NCI-H526 (cell line): ENCODE results near the gene CDY1B.
"Not testable (repeated sequence)": the region's sequence is repeated elsewhere in the genome, so short reads cannot be mapped to it uniquely, and the experiment has no call there.

Experiments
- DNase-seq, 2 experiments: peaks; one replicate each; lab custom pipeline; 2025; lab: John Stamatoyannopoulos, UW

The CDY1B gene, protein sequence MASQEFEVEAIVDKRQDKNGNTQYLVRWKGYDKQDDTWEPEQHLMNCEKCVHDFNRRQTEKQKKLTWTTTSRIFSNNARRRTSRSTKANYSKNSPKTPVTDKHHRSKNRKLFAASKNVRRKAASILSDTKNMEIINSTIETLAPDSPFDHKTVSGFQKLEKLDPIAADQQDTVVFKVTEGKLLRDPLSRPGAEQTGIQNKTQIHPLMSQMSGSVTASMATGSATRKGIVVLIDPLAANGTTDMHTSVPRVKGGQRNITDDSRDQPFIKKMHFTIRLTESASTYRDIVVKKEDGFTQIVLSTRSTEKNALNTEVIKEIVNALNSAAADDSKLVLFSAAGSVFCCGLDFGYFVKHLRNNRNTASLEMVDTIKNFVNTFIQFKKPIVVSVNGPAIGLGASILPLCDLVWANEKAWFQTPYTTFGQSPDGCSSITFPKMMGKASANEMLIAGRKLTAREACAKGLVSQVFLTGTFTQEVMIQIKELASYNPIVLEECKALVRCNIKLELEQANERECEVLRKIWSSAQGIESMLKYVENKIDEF

DNA sequence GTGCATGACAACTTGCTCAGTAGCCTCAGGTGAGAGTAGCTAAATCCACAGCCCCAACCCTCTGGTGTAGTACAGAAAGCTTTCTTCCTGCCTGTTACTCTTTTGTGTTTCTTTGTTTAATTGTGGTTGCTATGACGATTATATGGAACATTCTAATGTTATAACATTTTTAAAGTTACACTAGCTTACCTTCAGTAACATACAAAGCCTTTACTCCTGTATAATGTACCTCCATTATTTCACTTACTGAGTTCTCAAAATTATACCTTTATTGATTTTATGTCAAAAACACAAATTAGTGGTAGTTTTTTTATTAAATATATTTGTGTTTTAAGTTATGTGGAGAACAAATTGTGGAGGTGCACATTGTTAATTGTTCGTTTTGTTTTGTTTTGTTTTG is at the start of gene CDY1B:
CDY1B (minus strand) TSS at position 101 of the 400 bp plus-strand sequence. CDS start 331 bp downstream, outside the sequence.
- DNase-seq: not testable (repeated sequence)

DNA sequence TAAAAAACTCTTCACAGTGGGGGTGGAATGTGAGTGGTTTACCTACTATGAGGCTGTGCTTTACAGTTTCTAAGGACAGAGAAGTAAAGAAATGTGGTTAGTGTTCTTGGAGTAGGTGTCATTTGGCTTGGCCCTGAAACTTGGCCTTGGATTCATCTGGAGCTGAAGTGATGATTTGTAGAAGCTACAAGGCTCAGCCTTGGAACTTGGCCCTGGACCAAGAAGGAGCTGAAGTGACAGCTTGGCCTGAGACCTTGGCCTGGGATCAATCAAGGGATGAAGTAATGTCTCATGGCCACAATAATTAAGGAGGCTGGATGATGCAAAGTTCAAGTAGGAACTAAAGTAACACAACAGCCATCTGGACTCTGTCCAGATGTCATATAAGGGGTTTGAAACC is 1.7 kb upstream of the CDY1B start:
- DNase-seq: not testable (repeated sequence)

DNA sequence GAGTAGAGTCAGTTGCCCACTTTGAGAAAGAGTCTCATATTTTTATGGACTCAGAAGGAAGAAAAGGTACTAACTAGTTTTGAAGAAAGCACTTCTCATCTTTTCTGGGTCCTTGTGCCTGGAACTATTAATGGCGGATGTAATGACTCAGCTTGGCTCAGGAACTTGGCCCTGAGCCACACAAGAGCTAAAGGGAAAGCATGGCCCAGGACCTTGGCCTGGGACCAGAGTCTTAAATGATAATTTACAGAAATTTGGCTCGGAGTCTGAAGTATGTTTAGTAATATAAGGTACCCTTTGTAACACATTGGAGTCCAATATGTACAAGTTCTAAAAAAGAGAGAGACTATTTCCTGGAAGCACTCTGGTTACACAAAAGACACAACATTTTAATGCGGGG is 4.6 kb downstream of the CDY1B start:
- DNase-seq: not testable (repeated sequence)

DNA sequence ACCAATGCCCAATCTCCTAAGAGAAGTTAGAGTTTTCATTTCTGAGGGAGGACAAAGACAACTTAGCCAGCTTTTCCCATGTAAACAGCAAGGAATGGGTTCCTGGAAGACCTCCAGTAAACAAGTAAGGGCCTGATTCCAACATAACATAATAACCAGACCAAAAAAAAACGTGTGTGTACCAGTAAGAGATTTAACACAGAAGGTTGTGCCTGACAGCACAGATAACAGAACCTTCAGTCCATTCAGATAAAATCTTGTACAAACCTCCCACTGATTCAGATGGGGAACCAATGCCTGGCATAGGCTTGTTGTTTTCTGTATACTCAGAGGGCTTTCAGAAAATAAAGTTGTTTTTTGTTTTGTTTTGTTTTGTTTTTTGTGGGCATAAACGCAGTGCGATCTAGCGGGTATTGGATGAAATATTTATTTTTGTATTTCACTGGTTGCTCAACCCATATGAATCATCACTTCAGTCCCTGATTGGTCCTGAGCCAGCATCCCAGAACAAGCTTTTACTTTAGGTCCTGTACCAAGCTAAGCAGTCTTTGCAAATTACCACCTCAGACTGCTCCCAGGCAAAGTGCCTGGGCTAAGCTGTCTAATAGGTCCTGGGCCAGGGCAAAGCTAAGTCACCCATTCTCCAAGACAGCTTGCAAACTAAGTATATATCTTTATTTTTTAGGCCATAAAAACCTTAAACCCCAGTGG is 8.7 kb downstream of the CDY1B start:
- DNase-seq: not testable (repeated sequence)

DNA sequence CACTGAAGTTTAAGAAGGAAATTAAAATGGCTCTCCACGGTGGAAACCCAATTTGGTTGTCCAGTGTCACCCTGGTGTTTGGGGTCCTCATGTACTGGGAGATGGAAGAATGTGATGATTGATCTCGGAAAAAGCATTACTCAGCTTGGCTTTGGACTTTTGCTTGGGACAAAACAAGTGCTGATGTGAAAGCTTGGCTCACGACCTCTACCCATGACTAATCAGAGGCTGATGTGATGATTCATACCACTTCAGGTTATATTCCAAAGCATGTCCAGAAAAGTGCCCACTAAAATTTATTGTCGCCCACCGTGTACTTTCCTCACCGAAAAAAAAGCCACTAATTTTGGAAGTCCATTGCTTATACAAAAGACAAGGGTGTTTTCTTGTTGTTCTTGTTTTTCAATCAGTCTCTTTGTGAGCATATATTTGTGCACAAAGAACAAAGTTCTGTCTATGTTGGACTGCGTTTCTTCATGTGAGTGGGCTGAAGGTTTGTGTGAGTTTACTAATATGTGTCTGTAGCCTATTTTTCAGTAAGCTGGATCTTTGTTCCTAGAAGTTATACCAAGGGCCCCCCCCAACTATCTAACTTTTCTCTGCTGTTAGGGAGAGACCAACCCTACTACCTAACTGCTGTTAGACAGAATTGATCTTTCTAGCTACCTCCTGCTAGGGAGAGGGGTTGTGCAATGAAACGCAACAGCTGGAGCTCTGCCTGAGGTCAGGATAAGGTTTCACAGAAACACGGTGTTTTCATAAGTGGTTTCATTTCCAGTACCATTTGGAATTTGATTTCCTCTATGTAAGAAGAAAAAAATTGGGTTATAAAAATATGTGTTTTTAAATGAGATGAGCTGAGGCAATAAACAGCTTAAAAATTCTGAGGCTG is 21.4 kb downstream of the CDY1B start:
- DNase-seq: not testable (repeated sequence)
